H1 (cell line): Measurements from ENCODE around the gene ABL2. TPM values are rescaled to one million over a fixed set of nuclear protein-coding genes. Genes with fewer than 3 reads are reported as not detected.

Experiments
- CTCF ChIA-PET: fragments of 300-600 bp; sonication (Branson Sonifier 250); formaldehyde crosslinking; loops from one replicate; lab custom pipeline; 2021; ENCODE audit not compliant: partially characterized antibody; lab: Charles Lee
- POLR2A ChIA-PET: fragments of 300-600 bp; sonication (Branson Sonifier 250); formaldehyde crosslinking; loops from one replicate; lab custom pipeline; 2021; ENCODE audit warnings: inconsistent platforms; ENCODE audit not compliant: partially characterized antibody; lab: Charles Lee
- DNase-seq, 2 experiments: peaks; one replicate each; pipeline versions ENCODE4 v3.0.0 to v3.0.0-alpha.2; 2010 to 2022; ENCODE audit warnings: low spot score in 2 of 2, low read depth in 1 of 2, mixed read lengths in 1 of 2
- FAIRE-seq: peaks from 2 replicates; lab custom pipeline; 2011; peaks lifted over from hg19 to GRCh38; lab: Jason Lieb, UNC
- H2AFZ ChIP-seq: 2 replicates; pipeline ENCODE4 v1.8.1; 2012; ENCODE audit warnings: low read length, inconsistent platforms
- H2AK5ac ChIP-seq: 2 replicates; pipeline ENCODE4 v1.6.1; 2013; ENCODE audit warnings: low read depth, low read length
- H2BK120ac ChIP-seq: replicated peaks from 2 replicates; pipeline ENCODE3; 2013; ENCODE audit warnings: low read depth, low read length, inconsistent platforms
- H2BK12ac ChIP-seq: 2 replicates; pipeline ENCODE4 v1.6.1; 2013; ENCODE audit warnings: low read depth, low read length
- H2BK15ac ChIP-seq: 2 replicates; pipeline ENCODE4 v1.6.1; 2013; ENCODE audit warnings: low read length
- H2BK20ac ChIP-seq: 2 replicates; pipeline ENCODE4 v1.6.1; 2013; ENCODE audit warnings: low read length
- H2BK5ac ChIP-seq: 2 replicates; pipeline ENCODE4 v1.6.1; 2013; ENCODE audit warnings: low read depth, low read length
- H3K14ac ChIP-seq: 2 replicates; pipeline ENCODE4 v1.6.1; 2013; ENCODE audit warnings: inconsistent platforms; ENCODE audit not compliant: insufficient read length
- H3K18ac ChIP-seq: 2 replicates; pipeline ENCODE4 v1.6.1; 2013; ENCODE audit warnings: low read length; ENCODE audit errors: extremely low read depth
- H3K23ac ChIP-seq: 2 replicates; pipeline ENCODE4 v1.6.1; 2013; ENCODE audit warnings: inconsistent platforms; ENCODE audit not compliant: insufficient read length
- H3K23me2 ChIP-seq: 2 replicates; pipeline ENCODE4 v1.6.1; 2013; ENCODE audit warnings: low read depth, low read length
- H3K27ac ChIP-seq: 2 replicates; pipeline ENCODE4 v1.6.1; 2011; ENCODE audit warnings: low read depth, low read length, inconsistent platforms
- H3K27me3 ChIP-seq, 4 experiments: replicated peaks in 1 of 4; 1 replicate in 1 of 4; 2 replicates in 3 of 4; pipeline versions ENCODE4 v1.6.1 to v1.8.1; 2011 to 2013; ENCODE audit warnings: low read length in 3 of 4, mild to moderate bottlenecking in 3 of 4, inconsistent platforms in 2 of 4, mixed read lengths in 2 of 4, moderate library complexity in 1 of 4; ENCODE audit not compliant: control insufficient read depth in 3 of 4, insufficient read depth in 3 of 4; ENCODE audit errors: extremely low read depth in 1 of 4
- H3K36me3 ChIP-seq, 4 experiments: 2 replicates each; pipeline versions ENCODE4 v1.6.1 to v1.8.1; 2011 to 2013; ENCODE audit warnings: mild to moderate bottlenecking in 4 of 4, low read length in 3 of 4, moderate library complexity in 2 of 4, control low read depth in 1 of 4, inconsistent platforms in 1 of 4; ENCODE audit not compliant: insufficient read depth in 4 of 4, control insufficient read depth in 2 of 4
- H3K4ac ChIP-seq: replicated peaks from 2 replicates; pipeline ENCODE3; 2013; ENCODE audit warnings: low read length, low read depth, mixed read lengths, inconsistent platforms; ENCODE audit not compliant: insufficient read length
- H3K4me1 ChIP-seq, 4 experiments: replicated peaks in 1 of 4; 1 replicate in 1 of 4; 2 replicates in 3 of 4; pipeline versions ENCODE4 v1.6.1 to v1.8.1; 2011 to 2013; ENCODE audit warnings: low read length in 3 of 4, inconsistent platforms in 2 of 4, mixed read lengths in 1 of 4; ENCODE audit not compliant: insufficient read depth in 4 of 4, control insufficient read depth in 3 of 4
- H3K4me2 ChIP-seq, 2 experiments: 2 replicates each; pipeline versions ENCODE4 v1.6.1 to v1.8.1; 2011 to 2013; ENCODE audit warnings: low read depth in 2 of 2, low read length in 2 of 2, control low read depth in 1 of 2, inconsistent platforms in 1 of 2, mild to moderate bottlenecking in 1 of 2; ENCODE audit not compliant: insufficient read depth in 1 of 2
- H3K4me3 ChIP-seq, 4 experiments: fragments of 200-600, 300-600 bp in 1 of 4; sonication (generic), shearing (Covaris generic), sonication (Bioruptor Twin) in 1 of 4; 2 replicates each; pipeline versions ENCODE4 v1.5.1 to v1.8.1; 2011 to 2016; ENCODE audit warnings: low read length in 4 of 4, low read depth in 3 of 4, control low read depth in 2 of 4, inconsistent platforms in 2 of 4, mild to moderate bottlenecking in 2 of 4, mixed read lengths in 1 of 4, moderate library complexity in 1 of 4; ENCODE audit not compliant: insufficient read depth in 2 of 4; ENCODE audit errors: extremely low read depth in 1 of 4
- H3K56ac ChIP-seq: replicated peaks from 2 replicates; pipeline ENCODE3; 2013; ENCODE audit warnings: low read depth, mild to moderate bottlenecking, mixed read lengths, low read length, inconsistent platforms; ENCODE audit not compliant: insufficient read length
- H3K79me1 ChIP-seq: 2 replicates; pipeline ENCODE4 v1.6.1; 2013; ENCODE audit warnings: low read depth, low read length, control low read depth
- H3K79me2 ChIP-seq, 2 experiments: 2 replicates each; pipeline versions ENCODE4 v1.6.1 to v1.8.1; 2012 to 2013; ENCODE audit warnings: low read length in 2 of 2, mild to moderate bottlenecking in 2 of 2, inconsistent platforms in 1 of 2; ENCODE audit not compliant: insufficient read depth in 2 of 2, control insufficient read depth in 1 of 2
- H3K9ac ChIP-seq, 4 experiments: replicated peaks in 1 of 4; 1 replicate in 1 of 4; 2 replicates in 3 of 4; pipeline versions ENCODE4 v1.6.1 to v1.8.1; 2011 to 2013; ENCODE audit warnings: low read depth in 3 of 4, low read length in 3 of 4, control low read depth in 2 of 4, mild to moderate bottlenecking in 2 of 4, moderate library complexity in 2 of 4, inconsistent platforms in 1 of 4; ENCODE audit errors: extremely low read depth in 1 of 4
- H3K9me3 ChIP-seq, 2 experiments: 2 replicates each; pipeline versions ENCODE4 v1.6.1 to v1.8.1; 2012 to 2013; ENCODE audit warnings: mild to moderate bottlenecking in 2 of 2, moderate library complexity in 2 of 2, control low read depth in 1 of 2, inconsistent platforms in 1 of 2, low read depth in 1 of 2, low read length in 1 of 2, mixed read lengths in 1 of 2; ENCODE audit not compliant: insufficient read depth in 2 of 2
- H4K20me1 ChIP-seq, 2 experiments: replicated peaks in 1 of 2; 2 replicates each; pipeline versions ENCODE3 to v1.8.1; 2011 to 2013; ENCODE audit warnings: inconsistent platforms in 2 of 2, low read length in 2 of 2, mild to moderate bottlenecking in 1 of 2; ENCODE audit not compliant: insufficient read depth in 2 of 2, control insufficient read depth in 1 of 2
- H4K5ac ChIP-seq: 2 replicates; pipeline ENCODE4 v1.6.1; 2013; ENCODE audit warnings: low read length, low read depth, mixed read lengths, inconsistent platforms; ENCODE audit not compliant: insufficient read length
- H4K8ac ChIP-seq: 2 replicates; pipeline ENCODE4 v1.8.0; 2013; ENCODE audit warnings: mild to moderate bottlenecking, moderate library complexity, low read length, inconsistent platforms; ENCODE audit not compliant: insufficient read depth; ENCODE audit errors: extremely low read depth
- H4K91ac ChIP-seq: replicated peaks from 2 replicates; pipeline ENCODE3; 2013; ENCODE audit warnings: low read length, mixed read lengths, inconsistent platforms; ENCODE audit not compliant: insufficient read length
- CEBPB ChIP-seq: IDR thresholded peaks from 2 replicates; pipeline ENCODE4 v1.6.1; 2012; ENCODE audit warnings: low read depth, low read length
- CHD1 ChIP-seq: IDR thresholded peaks from 2 replicates; pipeline ENCODE4 v1.6.1; 2012; ENCODE audit warnings: low read depth, low read length, improper control_type of control experiment
- CTCF ChIP-seq, 3 experiments: IDR thresholded peaks; 1 replicate in 2 of 3; 2 replicates in 1 of 3; pipeline versions ENCODE4 v1.5.1 to v1.6.1; 2011; ENCODE audit warnings: low read length in 3 of 3, mild to moderate bottlenecking in 3 of 3, inconsistent platforms in 2 of 3, low read depth in 1 of 3, moderate library complexity in 1 of 3; ENCODE audit not compliant: insufficient read depth in 1 of 3; ENCODE audit errors: control extremely low read depth in 1 of 3
- GABPA ChIP-seq: IDR thresholded peaks from 2 replicates; pipeline ENCODE4 v1.6.1; 2011; ENCODE audit warnings: mild to moderate bottlenecking, low read length, moderate library complexity, borderline replicate concordance; ENCODE audit not compliant: insufficient read depth
- RFX5 ChIP-seq: IDR thresholded peaks from 2 replicates; pipeline ENCODE4 v1.6.1; 2011; ENCODE audit warnings: low read depth, low read length, improper control_type of control experiment, borderline replicate concordance
- SIN3A ChIP-seq, 2 experiments: IDR thresholded peaks in 1 of 2; conservative IDR thresholded peaks in 1 of 2; 2 replicates each; pipeline ENCODE4 v1.6.1; 2011 to 2012; ENCODE audit warnings: low read length in 2 of 2, improper control_type of control experiment in 1 of 2, low read depth in 1 of 2, mild to moderate bottlenecking in 1 of 2
- SP2 ChIP-seq: IDR thresholded peaks from 2 replicates; pipeline ENCODE4 v1.6.1; 2012; ENCODE audit warnings: mild to moderate bottlenecking, low read length, inconsistent platforms
- TAF1 ChIP-seq: IDR thresholded peaks from 2 replicates; pipeline ENCODE4 v1.6.1; 2011; ENCODE audit warnings: mild to moderate bottlenecking, low read depth, low read length
- TAF7 ChIP-seq: optimal IDR thresholded peaks from 2 replicates; pipeline ENCODE3; 2011; ENCODE audit warnings: low read depth, mild to moderate bottlenecking, inconsistent platforms, low read length, moderate library complexity, borderline replicate concordance
- TEAD4 ChIP-seq: IDR thresholded peaks from 2 replicates; pipeline ENCODE4 v1.6.1; 2012; ENCODE audit warnings: low read depth, low read length, inconsistent platforms, mixed read lengths
- YY1 ChIP-seq: IDR thresholded peaks from 2 replicates; pipeline ENCODE4 v1.6.1; 2011; ENCODE audit warnings: low read depth, mild to moderate bottlenecking, low read length
- WGBS, 2 experiments: shearing (Covaris generic) in 1 of 2; methylation state at CpG; one replicate each; pipeline versions ENCODE4 v1.1.6 to v1.1.7; 2013 to 2015; ENCODE audit warnings: low lambda C conversion rate in 2 of 2, mixed read lengths in 2 of 2, inconsistent platforms in 1 of 2, low coverage in 1 of 2, missing lambda C conversion rate in 1 of 2; ENCODE audit not compliant: insufficient replicate concordance in 2 of 2, insufficient coverage in 1 of 2, insufficient read length in 1 of 2; ENCODE audit errors: extremely low coverage in 1 of 2, missing lambda C conversion rate in 1 of 2; 5-methylcytosine and 5-hydroxymethylcytosine counted together
- polyA plus RNA-seq, 7 experiments: library from polyadenylated mRNA; depleted of rRNA in 3 of 7; stranded (reverse) in 5 of 7; unstranded in 2 of 7; fragments of >200 nt in 5 of 7; fragments of 200-250 nt in 2 of 7; gene quantifications; 1 replicate in 5 of 7; 2 replicates in 1 of 7; 4 replicates in 1 of 7; pipeline versions ENCODE4 v1.2.1 to v1.2.3, GENCODE V29; 2011 to 2013; ENCODE audit warnings: missing spikeins in 2 of 7, mixed read lengths in 2 of 7
- total RNA-seq: library from RNA; stranded (reverse); fragmentation: NEBNext Ultra II Directional; extraction: Animal tissue kit (Norgen Biotek cat#: 25700); gene quantifications from 2 replicates; pipeline ENCODE4 v1.2.1, GENCODE V29; 2021

The ABL2 gene
- total and polyA plus RNA-seq, 2 of the 8 experiments (the other 6 are each of a cell fraction or from before 2014, with no cell fraction given) = 4.5 to 19.1 TPM

GRCh38 chr1:179247923-179248322 is 18.4 kb upstream of the ABL2 start:
- no peak overlapping the region for H2BK12ac ChIP-seq
- no peak overlapping the region for H2BK120ac ChIP-seq
- no peaks in the 10 kb centered on the region for H4K20me1 ChIP-seq
- no peaks in the 10 kb centered on the region for H3K79me2 ChIP-seq
- no peak overlapping the region for H2BK15ac ChIP-seq
- no peaks in the 10 kb centered on the region for H3K9me3 ChIP-seq
- POLR2A ChIA-PET = no interaction called here
- no peaks in the 10 kb centered on the region for H3K4me1 ChIP-seq
- H3K4ac ChIP-seq = no peak overlapping the region
- no peak overlapping the region for H3K56ac ChIP-seq
- no peak overlapping the region for H3K4me2 ChIP-seq
- H3K23ac ChIP-seq = no peak overlapping the region
- no peak overlapping the region for H3K9ac ChIP-seq
- H3K4me3 ChIP-seq = no peak overlapping the region
- no peak overlapping the region for H2BK20ac ChIP-seq
- H3K79me1 ChIP-seq = no peaks in the 10 kb centered on the region
- no peak overlapping the region for H2AFZ ChIP-seq
- FAIRE-seq (no peak), DNase-seq (no peak)
- no peak overlapping the region for H4K8ac ChIP-seq
- WGBS, 2 experiments = 95% methylated on average over 7 of the region's 9 CpGs; no CpG with 5 or more reads in 1 of the 2 experiments
- H2BK5ac ChIP-seq = no peak overlapping the region
- H4K5ac ChIP-seq = no peak overlapping the region
- H3K27me3 ChIP-seq = no peaks in the 10 kb centered on the region
- CTCF ChIA-PET = interaction anchor here (0.7 to 2.0 kb wide), 4 partner anchors 117 to 1128 kb away, joined by 3 to 6 read pairs (median 4); no protein-coding TSS in a partner anchor
- TF ChIP-seq YY1 (no peak), CTCF (IDR thresholded peaks at IDR 0.05; ENCODE audit: control extremely low read depth in 1 of 3, insufficient read depth in 1 of 3, low read depth in 1 of 3, low read length in 3 of 3) (no peak), CHD1 (no peak), GABPA (no peak), TAF1 (no peak), SIN3A (conservative IDR thresholded peaks at IDR 0.05 in 1 of 2, IDR thresholded peaks at IDR 0.05 in 1 of 2; ENCODE audit: low read depth in 1 of 2, low read length in 2 of 2) (no peak), RFX5 (no peak), CEBPB (no peak), SP2 (no peak), TAF7 (no peak), TEAD4 (no peak)
- no peak overlapping the region for H3K27ac ChIP-seq
- no peaks in the 10 kb centered on the region for H3K36me3 ChIP-seq
- no peaks in the 10 kb centered on the region for H3K23me2 ChIP-seq
- no peak overlapping the region for H3K14ac ChIP-seq
- no peak overlapping the region for H3K18ac ChIP-seq
- no peak overlapping the region for H2AK5ac ChIP-seq
- no peak overlapping the region for H4K91ac ChIP-seq
